OCI-LY7 (cell line): ENCODE results near the gene SETDB1. TPM values are rescaled to one million over a fixed set of nuclear protein-coding genes. Genes with fewer than 3 reads are reported as not detected.

ENCODE experiments used
- BruUV-seq: library from RNA; stranded (reverse); fragments of 400-500 nt; replicated peaks from 2 replicates; lab custom pipeline; 2021; lab: Mats Ljungman, UMichigan
- CTCF ChIA-PET: fragments of 300-600 bp; sonication (Branson Sonifier 250); formaldehyde crosslinking; loops from one replicate; lab custom pipeline; 2022; ENCODE audit warnings: antibody characterized with exemption; ENCODE audit not compliant: unreplicated experiment; lab: Charles Lee
- POLR2A ChIA-PET: fragments of 300-600 bp; sonication (Branson Sonifier 250); formaldehyde crosslinking; loops from one replicate; lab custom pipeline; 2022; ENCODE audit warnings: antibody characterized with exemption; lab: Charles Lee
- DNase-seq: peaks from one replicate; pipeline ENCODE4 v3.0.0-alpha.2; 2015; ENCODE audit warnings: low spot score
- H2AFZ ChIP-seq: fragments of 200-600 bp; sonication (generic), shearing (Covaris generic); 2 replicates; pipeline ENCODE4 v1.6.1; 2014; ENCODE audit warnings: mild to moderate bottlenecking, antibody characterized with exemption, low read length, moderate library complexity
- H3K27ac ChIP-seq: fragments of 200-600 bp; sonication (generic); 2 replicates; pipeline ENCODE4 v1.5.1; 2014; ENCODE audit warnings: mixed run types, low read depth, mild to moderate bottlenecking, moderate library complexity, low read length, inconsistent platforms; ENCODE audit not compliant: poor library complexity, severe bottlenecking
- H3K36me3 ChIP-seq: fragments of 200-600 bp; sonication (generic); 2 replicates; pipeline ENCODE4 v1.6.1; 2014; ENCODE audit warnings: mild to moderate bottlenecking, antibody characterized with exemption, low read length, moderate library complexity, mixed read lengths; ENCODE audit not compliant: insufficient read depth
- H3K4me1 ChIP-seq: fragments of 200-600 bp; sonication (generic); 2 replicates; pipeline ENCODE4 v1.5.1; 2014; ENCODE audit warnings: mild to moderate bottlenecking, low read length; ENCODE audit not compliant: insufficient read depth, poor library complexity, severe bottlenecking
- H3K4me2 ChIP-seq: fragments of 200-600 bp; sonication (generic); 2 replicates; pipeline ENCODE4 v1.6.1; 2014; ENCODE audit warnings: mild to moderate bottlenecking, low read length
- H3K4me3 ChIP-seq: fragments of 200-600 bp; sonication (generic); 2 replicates; pipeline ENCODE4 v1.5.1; 2014; ENCODE audit warnings: mild to moderate bottlenecking, low read depth, low read length; ENCODE audit not compliant: poor library complexity, severe bottlenecking
- H3K79me2 ChIP-seq: fragments of 200-600 bp; sonication (generic); 2 replicates; pipeline ENCODE4 v1.6.1; 2016; ENCODE audit warnings: low read depth, mild to moderate bottlenecking, low read length, moderate library complexity, mixed read lengths; ENCODE audit not compliant: insufficient read depth
- H3K9me2 ChIP-seq: fragments of 200-600 bp; sonication (generic); 2 replicates; pipeline ENCODE4 v1.6.1; 2016; ENCODE audit warnings: mild to moderate bottlenecking, low read length, mixed read lengths; ENCODE audit not compliant: insufficient read depth
- H3K9me3 ChIP-seq: fragments of 200-600 bp; sonication (generic); 2 replicates; pipeline ENCODE4 v1.6.1; 2014; ENCODE audit warnings: mild to moderate bottlenecking, mixed run types, low read length, mixed read lengths
- H4K20me1 ChIP-seq: fragments of 200-600 bp; sonication (generic); 2 replicates; pipeline ENCODE4 v1.6.1; 2014; ENCODE audit warnings: mild to moderate bottlenecking, antibody characterized with exemption, low read length, moderate library complexity, mixed read lengths; ENCODE audit not compliant: insufficient read depth
- CTCF ChIP-seq: fragments of 200-600 bp; sonication (generic); conservative IDR thresholded peaks from 2 replicates; pipeline ENCODE4 v1.5.1; 2014; ENCODE audit warnings: mild to moderate bottlenecking, antibody characterized with exemption, low read length, moderate library complexity, mixed read lengths
- EZH2phosphoT487 ChIP-seq: fragments of 200-600 bp; sonication (generic); IDR thresholded peaks from 2 replicates; pipeline ENCODE4 v1.6.1; 2018; ENCODE audit warnings: low read depth, borderline replicate concordance, mild to moderate bottlenecking, mixed run types, antibody characterized with exemption, low read length, moderate library complexity, mixed read lengths
- intact Hi-C: fragments of 100-400 bp; cut with micrococcal nuclease; formaldehyde crosslinking; loops from one replicate; pipeline ENCODE4 v1.10.0; 2022; ENCODE audit not compliant: unreplicated experiment
- total RNA-seq, 2 experiments: library from RNA; depleted of rRNA in 1 of 2; stranded (reverse); fragments of >200 nt in 1 of 2; shearing (Covaris generic) in 1 of 2; gene quantifications; 2 replicates each; pipeline ENCODE4 v1.2.3, GENCODE V29; 2014 to 2022

Gene SETDB1
- total RNA-seq, 2 experiments from 2014 or later, result 66.8 to 81.1 TPM

DNA sequence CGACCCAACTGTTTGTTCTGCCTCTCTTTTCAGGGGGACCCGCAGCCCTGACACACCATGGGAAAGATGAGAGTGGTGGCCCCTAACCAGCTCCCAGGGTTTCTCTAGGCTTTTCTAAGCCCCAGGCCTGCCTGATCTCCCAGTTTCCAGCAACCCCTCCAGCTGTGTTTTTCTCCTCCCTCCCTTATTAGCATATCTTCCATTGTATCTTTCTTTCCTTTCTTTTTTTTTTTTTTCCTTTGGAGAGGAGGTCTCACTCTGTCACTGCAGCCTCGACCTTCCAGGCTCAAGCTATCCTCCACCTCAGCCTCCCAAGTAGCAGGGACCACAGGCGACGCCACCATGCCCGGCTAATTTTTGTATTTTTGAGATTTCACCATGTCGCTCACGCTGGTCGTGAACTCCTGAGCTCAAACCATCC, 50.2 kb downstream of the SETDB1 start:
- H3K36me3 ChIP-seq, result peaks cover 3% of the 10 kb centered on the region; the same call in 1 of the 2 replicates
- no TSS peak for BruUV-seq
- intact Hi-C loops, result loop anchor here (5.0 to 10.0 kb wide), 2 partner anchors 349 to 512 kb away; partner anchors contain the start of gene ENSA
- H4K20me1 ChIP-seq, result no peaks in the 10 kb centered on the region
- no peak overlapping the region for H3K27ac ChIP-seq
- ChIA-PET POLR2A (interaction anchor here (0.7 kb wide), 4 partner anchors 9 to 361 kb away, joined by 3 to 4 read pairs (median 3); no protein-coding TSS in a partner anchor), CTCF (interaction anchor here (1.6 kb wide), 1 partner anchor 30 kb away, joined by 6 read pairs; the partner anchor contains the start of gene MINDY1)
- H3K79me2 ChIP-seq, result peaks cover 27% of the 10 kb centered on the region; the same call in 1 of the 2 replicates
- no peak overlapping the region for H3K4me2 ChIP-seq
- no peak overlapping the region for H2AFZ ChIP-seq
- no peaks in the 10 kb centered on the region for H3K9me2 ChIP-seq
- H3K4me3 ChIP-seq, result no peak overlapping the region
- H3K9me3 ChIP-seq, result no peaks in the 10 kb centered on the region
- H3K4me1 ChIP-seq, result peaks cover 51% of the 10 kb centered on the region
- TF ChIP-seq CTCF (no peak), EZH2phosphoT487 (no peak)
- DNase-seq, result no peak

GRCh38 chr1:150976879-150977694, 50.9 kb downstream of the SETDB1 start:
- CTCF ChIA-PET, result interaction anchor here (1.6 kb wide), 1 partner anchor 30 kb away, joined by 6 read pairs; the partner anchor contains the start of gene MINDY1
- Histone ChIP-seq H3K4me3 (no peak overlapping the region), H3K4me1 (peaks cover 53% of the 10 kb centered on the region)

More at GRCh38 chr1:150976879-150977694, 50.9 kb downstream of the SETDB1 start:
- POLR2A ChIA-PET, result interaction anchor here (0.5 to 0.7 kb wide), 4 partner anchors 10 to 284 kb away, joined by 3 to 4 read pairs (median 3); no protein-coding TSS in a partner anchor
- peaks cover 2% of the 10 kb centered on the region; the same call in 1 of the 2 replicates for H3K36me3 ChIP-seq
- H3K79me2 ChIP-seq, result peaks cover 20% of the 10 kb centered on the region; the same call in 1 of the 2 replicates
- H3K9me2 ChIP-seq, result no peaks in the 10 kb centered on the region
- H3K9me3 ChIP-seq, result no peaks in the 10 kb centered on the region
- TF ChIP-seq EZH2phosphoT487, result no peak
- TF ChIP-seq CTCF, result no peak
- peak overlapping the region; percentile 7; the same call in 1 of the 2 replicates for H2AFZ ChIP-seq
- BruUV-seq, result no TSS peak
- no peak overlapping the region for H3K27ac ChIP-seq
- peak overlapping the region; percentile 49 for H3K4me2 ChIP-seq
- intact Hi-C loops, result loop anchor here (5.0 to 10.0 kb wide), 2 partner anchors 350 to 512 kb away; partner anchors contain the start of gene ENSA
- DNase-seq, result peak; percentile 67
- no peaks in the 10 kb centered on the region for H4K20me1 ChIP-seq
